Vagina (tissue), 2 donors: ENCODE data around the gene BTRC.

Experiments used
- CTCF ChIP-seq, 3 experiments: fragments of 450-650 bp in 2 of 3; fragments of 200-600 bp in 1 of 3; sonication (generic) in 1 of 3; IDR thresholded peaks; one replicate each; pipeline ENCODE4 v1.5.1; 2017 to 2019; ENCODE audit warnings: antibody characterized with exemption in 3 of 3, mild to moderate bottlenecking in 2 of 3, moderate library complexity in 2 of 3
- POLR2A ChIP-seq, 2 donors: fragments of 450-650 bp; IDR thresholded peaks; one replicate each; pipeline ENCODE4 v1.6.1; 2017; ENCODE audit warnings: antibody characterized with exemption in 2 of 2, mild to moderate bottlenecking in 2 of 2, moderate library complexity in 2 of 2
- POLR2AphosphoS5 ChIP-seq, 2 donors: sonication (generic); formaldehyde crosslinking; IDR thresholded peaks; one replicate each; pipeline ENCODE4 v1.9.0; 2017; ENCODE audit warnings: antibody characterized with exemption in 2 of 2, mild to moderate bottlenecking in 2 of 2, low read depth in 1 of 2; ENCODE audit not compliant: insufficient read depth in 1 of 2

- TF ChIP-seq CTCF (IDR thresholded peaks at IDR 0.05) (no peak), POLR2AphosphoS5 (IDR thresholded peaks at IDR 0.05; ENCODE audit: insufficient read depth in 1 of 2, low read depth in 1 of 2) (no peak), POLR2A (IDR thresholded peaks at IDR 0.05) (no peak)
Observed at GRCh38 chr10:101506829-101507661, 153.1 kb downstream of the BTRC start.
